Prostate gland (tissue), 2 donors: ENCODE data around the gene ANKRD44.

Experiments used
- POLR2A ChIP-seq: fragments of 450-650 bp; IDR thresholded peaks from one replicate; pipeline ENCODE4 v1.6.1; 2016; ENCODE audit warnings: antibody characterized with exemption, mild to moderate bottlenecking
- POLR2AphosphoS5 ChIP-seq: sonication (generic); formaldehyde crosslinking; IDR thresholded peaks from one replicate; pipeline ENCODE4 v1.6.1; 2017; ENCODE audit warnings: antibody characterized with exemption
- TF ChIP-seq, protein P1 (sequence below), 4 experiments: fragments of 200-600 bp in 2 of 4; fragments of 450-650 bp in 2 of 4; sonication (generic) in 2 of 4; IDR thresholded peaks; 1 replicate in 3 of 4; 2 replicates in 1 of 4; pipeline ENCODE4 v1.5.1; 2016 to 2019; ENCODE audit warnings: antibody characterized with exemption in 4 of 4, mild to moderate bottlenecking in 2 of 4, moderate library complexity in 2 of 4

DNA sequence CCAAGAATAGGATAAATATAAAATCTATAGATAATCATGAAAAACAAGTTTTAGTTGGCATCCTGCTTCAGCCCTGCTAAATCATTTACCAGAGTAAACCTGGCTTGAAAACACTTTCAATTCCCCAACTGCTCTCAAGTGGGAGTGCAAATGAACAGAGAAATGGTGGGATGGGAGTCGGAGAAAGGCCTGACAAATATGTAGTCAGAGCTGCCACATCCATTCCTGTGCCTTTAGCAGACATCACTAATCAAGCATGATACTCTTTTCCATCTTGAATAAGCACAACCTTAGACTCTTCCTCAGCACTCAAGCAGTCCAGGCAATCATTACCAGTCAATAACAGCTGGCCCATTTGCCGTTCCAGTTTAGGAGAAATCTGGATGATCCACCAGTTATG is 101.3 kb downstream of the ANKRD44 start:
- TF ChIP-seq POLR2AphosphoS5 (no peak), POLR2A (no peak)
- TF ChIP-seq, protein P1, sequence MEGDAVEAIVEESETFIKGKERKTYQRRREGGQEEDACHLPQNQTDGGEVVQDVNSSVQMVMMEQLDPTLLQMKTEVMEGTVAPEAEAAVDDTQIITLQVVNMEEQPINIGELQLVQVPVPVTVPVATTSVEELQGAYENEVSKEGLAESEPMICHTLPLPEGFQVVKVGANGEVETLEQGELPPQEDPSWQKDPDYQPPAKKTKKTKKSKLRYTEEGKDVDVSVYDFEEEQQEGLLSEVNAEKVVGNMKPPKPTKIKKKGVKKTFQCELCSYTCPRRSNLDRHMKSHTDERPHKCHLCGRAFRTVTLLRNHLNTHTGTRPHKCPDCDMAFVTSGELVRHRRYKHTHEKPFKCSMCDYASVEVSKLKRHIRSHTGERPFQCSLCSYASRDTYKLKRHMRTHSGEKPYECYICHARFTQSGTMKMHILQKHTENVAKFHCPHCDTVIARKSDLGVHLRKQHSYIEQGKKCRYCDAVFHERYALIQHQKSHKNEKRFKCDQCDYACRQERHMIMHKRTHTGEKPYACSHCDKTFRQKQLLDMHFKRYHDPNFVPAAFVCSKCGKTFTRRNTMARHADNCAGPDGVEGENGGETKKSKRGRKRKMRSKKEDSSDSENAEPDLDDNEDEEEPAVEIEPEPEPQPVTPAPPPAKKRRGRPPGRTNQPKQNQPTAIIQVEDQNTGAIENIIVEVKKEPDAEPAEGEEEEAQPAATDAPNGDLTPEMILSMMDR (IDR thresholded peaks at IDR 0.05) = no peak
